Panc1 (cell line): ENCODE results near the gene CRNKL1.

Experiments
- CTCF ChIP-seq: fragments of 450-650 bp; IDR thresholded peaks from 2 replicates; pipeline ENCODE4 v1.5.1; 2017; ENCODE audit warnings: mild to moderate bottlenecking
- POLR2AphosphoS5 ChIP-seq: IDR thresholded peaks from 2 replicates; pipeline ENCODE4 v1.6.1; 2012; ENCODE audit warnings: mild to moderate bottlenecking, low read depth, low read length, moderate library complexity
- REST ChIP-seq, 2 experiments: IDR thresholded peaks; 2 replicates each; pipeline ENCODE4 v1.6.1; 2011 to 2012; ENCODE audit warnings: low read depth in 2 of 2, control low read depth in 1 of 2, low read length in 1 of 2, mild to moderate bottlenecking in 1 of 2, moderate library complexity in 1 of 2; ENCODE audit not compliant: insufficient read depth in 1 of 2
- SIN3A ChIP-seq: IDR thresholded peaks from 2 replicates; pipeline ENCODE4 v1.6.1; 2012; ENCODE audit warnings: low read depth, mild to moderate bottlenecking, low read length, moderate library complexity, borderline replicate concordance; ENCODE audit not compliant: insufficient read depth

GRCh38 chr20:20000211-20000968 lies 51.9 kb downstream of the CRNKL1 start:
- no peak for TF ChIP-seq CTCF
- TF ChIP-seq SIN3A, result no peak
- TF ChIP-seq POLR2AphosphoS5, result no peak
- TF ChIP-seq REST (IDR thresholded peaks at IDR 0.05; ENCODE audit: insufficient read depth in 1 of 2, low read depth in 2 of 2, low read length in 1 of 2), result no peak
